Stimulated activated CD4-positive, alpha-beta T cell treated with anti-CD3 and anti-CD28 coated beads, Interleukin-2, amount 100 ng/mL, for 24 hours (primary cell): ENCODE results near the gene MRGPRG.
"Not testable (repeated sequence)": the region's sequence is repeated elsewhere in the genome, so short reads cannot be mapped to it uniquely, and the experiment has no call there.

Experiments used
- DNase-seq, 2 donors: peaks; one replicate each; pipeline ENCODE4 v3.0.0-alpha.2; 2020

MRGPRG gene, protein sequence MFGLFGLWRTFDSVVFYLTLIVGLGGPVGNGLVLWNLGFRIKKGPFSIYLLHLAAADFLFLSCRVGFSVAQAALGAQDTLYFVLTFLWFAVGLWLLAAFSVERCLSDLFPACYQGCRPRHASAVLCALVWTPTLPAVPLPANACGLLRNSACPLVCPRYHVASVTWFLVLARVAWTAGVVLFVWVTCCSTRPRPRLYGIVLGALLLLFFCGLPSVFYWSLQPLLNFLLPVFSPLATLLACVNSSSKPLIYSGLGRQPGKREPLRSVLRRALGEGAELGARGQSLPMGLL

DNA sequence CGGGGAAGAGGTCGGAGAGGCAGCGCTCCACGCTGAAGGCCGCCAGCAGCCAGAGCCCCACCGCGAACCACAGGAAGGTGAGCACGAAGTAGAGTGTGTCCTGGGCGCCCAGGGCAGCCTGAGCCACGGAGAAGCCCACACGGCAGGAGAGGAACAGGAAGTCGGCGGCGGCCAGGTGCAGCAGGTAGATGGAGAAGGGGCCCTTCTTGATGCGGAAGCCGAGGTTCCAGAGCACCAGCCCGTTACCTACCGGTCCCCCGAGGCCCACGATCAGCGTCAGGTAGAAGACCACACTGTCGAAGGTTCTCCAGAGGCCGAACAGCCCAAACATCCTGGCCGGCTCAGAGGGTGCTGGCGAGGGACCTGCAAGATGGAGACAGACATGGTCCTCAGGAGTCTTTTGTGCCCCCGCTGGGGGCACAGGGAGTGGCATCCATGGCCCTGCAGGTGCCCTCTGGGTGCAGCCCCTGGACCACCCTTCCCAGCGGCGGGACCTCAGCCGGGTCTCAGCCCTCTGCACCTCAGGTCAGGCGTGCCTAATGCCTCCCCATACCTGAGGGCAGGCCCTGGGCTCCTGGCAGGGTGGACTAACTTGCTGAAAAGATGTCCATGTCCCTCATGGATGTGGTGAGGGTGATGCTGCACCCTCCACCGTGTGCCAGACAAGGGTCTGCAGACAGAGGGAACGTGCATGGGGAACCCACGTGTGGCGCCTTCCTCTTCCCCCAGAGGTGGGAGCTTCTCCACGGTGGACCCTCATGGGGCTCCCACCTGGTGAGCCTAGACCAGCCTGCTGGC is at the start of gene MRGPRG:
Gene MRGPRG, minus strand, starts transcription at position 331 of the 798 bp plus-strand sequence. Its CDS starts 0 bp downstream, at position 331.
- no peak for DNase-seq

DNA sequence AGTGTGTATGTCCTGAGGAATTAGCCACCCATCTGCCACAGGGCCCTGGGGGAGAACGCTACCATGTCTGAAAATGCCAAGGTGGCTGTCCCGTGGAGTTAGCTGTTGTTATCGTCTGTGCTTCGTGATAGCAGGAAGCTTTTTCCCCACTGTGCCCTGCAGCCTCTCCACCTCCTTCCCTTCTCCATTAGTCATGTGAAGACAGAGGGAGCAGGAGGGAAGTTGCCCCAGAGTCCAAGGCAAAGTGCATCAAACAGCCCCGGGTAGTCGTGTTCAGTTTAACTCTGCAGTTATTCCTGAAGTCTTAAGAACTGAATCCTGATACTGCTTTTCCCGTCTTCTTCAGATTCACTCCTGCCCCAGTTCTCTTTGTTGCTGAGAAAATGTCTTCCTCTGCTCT is 43.9 kb upstream of the MRGPRG start:
- not testable (repeated sequence) for DNase-seq

DNA sequence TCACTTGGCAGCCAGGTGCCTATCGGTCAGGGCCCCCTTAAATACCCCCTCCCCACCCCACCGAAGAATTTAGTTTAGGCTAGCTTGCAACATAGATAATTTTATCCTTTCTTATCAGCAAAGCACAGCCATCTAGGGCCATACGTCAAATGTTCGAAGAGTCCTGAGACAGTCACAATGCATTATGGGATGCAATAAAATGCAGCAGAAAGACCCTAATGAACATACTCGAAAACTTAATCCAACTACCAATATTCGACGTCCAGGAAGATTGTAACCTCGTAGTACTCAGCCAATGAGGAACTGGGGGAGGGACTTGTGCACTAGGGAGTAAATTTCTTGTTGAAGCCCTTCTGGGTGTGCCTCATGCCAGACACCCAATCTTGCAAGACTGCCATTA is 43.2 kb upstream of the MRGPRG start:
- DNase-seq: not testable (repeated sequence)

DNA sequence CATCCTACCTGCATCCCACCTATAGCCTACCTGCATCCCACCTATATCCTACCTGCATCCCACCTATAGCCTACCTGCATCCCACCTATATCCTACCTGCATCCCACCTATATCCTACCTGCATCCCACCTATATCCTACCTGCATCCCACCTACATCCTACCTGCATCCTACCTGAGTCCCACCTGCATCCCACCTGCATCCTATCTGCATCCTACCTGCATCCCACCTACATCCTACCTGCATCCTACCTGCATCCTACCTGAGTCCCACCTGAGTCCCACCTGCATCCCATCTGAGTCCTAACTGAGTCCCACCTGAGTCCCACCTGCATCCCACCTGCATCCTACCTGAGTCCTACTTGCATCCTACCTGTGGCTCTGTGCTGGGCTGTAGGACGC is 38.9 kb upstream of the MRGPRG start:
- DNase-seq: not testable (repeated sequence)

DNA sequence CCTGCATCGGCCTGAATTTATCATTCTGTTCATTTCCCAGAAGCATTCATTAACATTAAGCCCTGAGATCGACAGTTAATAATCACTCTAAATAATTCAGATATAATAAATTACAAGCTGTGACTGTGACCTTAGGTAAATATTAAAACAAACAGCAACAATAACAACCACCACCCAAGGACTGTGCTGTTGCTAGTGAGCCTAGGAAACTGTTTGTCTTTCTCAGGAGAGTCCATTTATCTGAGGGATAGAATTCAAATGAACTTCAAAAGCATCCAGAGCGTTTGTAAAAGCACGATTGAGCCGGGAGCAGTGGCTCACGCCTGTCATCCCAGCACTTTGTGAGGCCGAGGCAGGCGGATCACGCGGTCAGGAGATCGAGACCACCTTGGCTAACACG is 36.6 kb upstream of the MRGPRG start:
- not testable (repeated sequence) for DNase-seq

DNA sequence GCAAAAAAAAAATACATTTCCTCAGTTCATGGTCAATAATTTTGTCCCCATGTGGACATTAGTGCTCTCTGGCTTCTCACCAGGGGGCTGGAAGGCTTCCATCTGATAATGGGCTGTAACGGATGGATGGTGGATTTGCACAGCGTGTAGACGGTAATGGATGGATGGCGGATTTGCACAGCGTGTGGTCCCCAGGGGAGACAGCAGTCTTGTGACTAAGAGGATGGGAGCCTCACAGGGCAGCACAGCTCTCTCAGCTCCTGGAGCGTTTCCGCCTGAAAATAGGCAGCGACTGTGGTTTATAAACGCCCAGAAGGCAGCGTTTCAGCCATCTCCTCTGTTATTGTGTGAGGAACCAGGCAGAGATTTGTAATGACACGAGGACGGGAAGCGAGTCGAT is 36.2 kb upstream of the MRGPRG start:
- DNase-seq: not testable (repeated sequence)

DNA sequence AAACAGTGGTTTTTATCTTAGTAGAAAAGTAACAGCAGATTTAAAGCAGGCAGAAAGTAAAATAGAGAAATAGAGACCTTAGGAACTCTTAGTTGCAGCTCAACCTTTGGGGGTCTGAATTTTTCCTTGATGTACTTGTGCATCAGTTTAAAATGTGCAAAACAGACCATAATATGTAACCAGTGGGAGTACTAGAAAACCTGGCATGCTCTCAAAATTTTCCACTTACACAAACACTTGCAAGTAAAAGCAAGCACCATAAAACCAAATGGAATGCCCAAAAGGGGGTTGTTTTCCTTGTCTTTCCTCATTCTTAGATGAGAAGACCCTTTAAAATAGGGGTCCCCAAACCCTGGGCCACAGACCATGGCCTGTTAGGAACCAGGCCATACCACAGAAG is 26.5 kb upstream of the MRGPRG start:
- DNase-seq: no peak

DNA sequence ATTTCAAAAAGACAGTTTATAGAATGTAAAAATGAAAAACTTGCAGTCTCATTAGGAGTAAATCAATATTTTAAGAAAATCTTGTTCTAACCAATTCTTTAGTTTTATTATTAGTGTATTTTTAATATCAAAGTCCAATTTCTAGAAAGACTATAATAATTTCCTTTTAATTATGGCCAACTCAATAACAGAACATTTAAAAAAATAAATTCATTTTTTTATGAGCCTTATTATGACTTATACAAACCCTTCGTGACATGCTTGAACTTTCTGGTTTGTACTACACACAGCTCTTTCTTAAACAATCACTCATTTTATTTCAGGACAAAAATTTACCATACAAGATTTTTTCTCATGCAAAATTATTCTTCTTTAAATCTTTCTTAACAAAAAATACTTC is 25.3 kb upstream of the MRGPRG start:
- DNase-seq: no peak

DNA sequence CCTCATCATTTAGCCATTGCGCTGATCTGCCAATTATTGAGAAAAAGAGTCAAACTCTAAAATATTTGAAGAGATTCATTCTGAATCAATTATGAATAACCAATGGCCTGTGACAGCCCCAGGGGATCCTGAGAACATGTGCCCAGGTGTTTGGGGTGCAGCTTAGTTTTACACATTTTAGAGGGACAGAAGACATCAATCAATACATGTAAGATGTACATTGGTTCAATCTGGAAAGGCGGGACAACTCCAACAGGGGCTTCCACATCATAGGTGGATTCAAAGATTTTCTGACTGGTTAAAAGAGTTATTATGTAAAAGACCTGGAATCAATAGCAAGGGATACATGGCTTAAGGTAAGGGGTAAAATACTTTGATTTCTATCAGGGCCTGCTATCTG is 18.5 kb upstream of the MRGPRG start:
- no peak for DNase-seq

DNA sequence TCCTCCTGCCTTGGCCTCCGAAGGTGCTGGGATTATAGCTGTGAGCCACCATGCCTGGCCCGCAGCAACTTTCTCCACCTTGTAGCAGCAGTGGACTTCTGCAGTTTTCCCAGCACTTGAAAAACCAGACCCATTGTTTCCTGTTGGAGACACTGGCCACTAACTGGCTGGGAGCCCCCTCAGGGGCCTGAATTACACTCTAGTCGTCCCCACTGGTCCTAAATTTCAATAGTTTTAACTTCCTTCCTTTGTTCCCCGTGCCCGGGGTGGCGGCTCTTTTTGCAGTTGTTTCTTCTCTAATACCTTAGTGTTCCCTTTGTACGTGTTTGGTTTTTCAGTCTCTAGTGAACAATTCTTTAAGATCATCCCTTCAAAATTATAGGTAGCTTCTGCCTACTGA is 16.2 kb upstream of the MRGPRG start:
- DNase-seq: no peak

DNA sequence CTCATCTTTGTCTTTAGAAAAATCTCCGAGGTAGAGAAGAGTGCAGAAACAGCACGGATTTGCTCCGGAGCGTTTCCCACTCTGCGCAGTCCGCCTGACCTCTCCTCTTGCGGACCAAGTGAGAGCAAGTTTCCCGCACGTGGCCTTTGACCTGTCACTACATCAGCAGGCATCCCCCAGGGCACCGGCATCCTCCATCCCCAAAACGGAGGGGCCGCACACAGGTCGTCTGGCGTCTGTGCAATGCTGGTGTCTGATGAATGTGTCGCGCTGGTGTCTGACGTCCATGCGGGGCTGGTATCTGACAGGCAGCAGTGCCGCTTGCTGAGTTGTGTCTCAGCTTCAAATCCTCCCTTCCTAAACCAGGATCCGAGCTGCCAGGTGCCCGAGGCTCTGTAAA is 14.3 kb upstream of the MRGPRG start:
- no peak for DNase-seq

DNA sequence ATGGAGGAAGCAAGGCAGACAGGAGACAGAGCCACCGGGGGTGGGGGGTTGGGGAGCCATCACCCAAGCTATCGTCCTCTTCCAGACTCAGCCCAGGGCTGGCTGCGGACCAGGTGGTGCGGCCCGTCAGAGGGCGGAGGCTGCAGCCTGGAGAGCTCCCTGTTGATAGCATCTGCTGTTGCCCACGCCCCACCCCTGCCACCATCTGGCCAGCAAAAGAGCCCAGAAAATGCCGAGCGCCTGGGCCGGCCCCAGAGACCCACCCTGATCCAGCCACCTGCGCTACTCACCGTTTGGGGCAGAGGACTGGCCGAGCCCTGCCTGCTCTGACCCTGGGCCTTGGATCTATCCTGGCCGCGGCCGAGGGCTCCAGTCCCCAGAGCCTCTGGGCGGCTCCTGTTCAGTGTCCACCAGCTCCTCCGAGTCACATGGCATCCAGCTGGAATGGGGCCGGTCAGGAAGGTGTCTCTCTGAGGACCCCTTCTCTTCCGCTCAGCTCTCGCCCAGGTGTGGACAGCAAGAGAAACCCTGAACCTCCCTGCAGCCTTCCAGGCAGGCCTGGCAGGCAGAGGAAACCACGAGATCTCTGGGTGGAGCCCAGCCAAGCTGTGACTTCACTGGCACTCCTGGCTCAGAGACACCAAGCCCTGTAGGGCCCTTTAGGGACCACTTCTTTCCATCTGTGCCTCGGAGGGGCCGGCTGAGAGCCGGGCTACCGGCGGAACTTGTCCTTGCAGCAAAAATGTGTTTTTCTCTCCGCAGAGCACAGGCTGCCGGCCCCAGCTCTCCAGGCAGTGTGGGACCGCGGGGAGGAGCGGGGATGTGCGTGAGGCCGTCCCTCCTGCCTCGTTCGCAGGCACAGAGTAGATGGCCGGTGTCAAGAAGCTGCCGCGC is 13.5 kb upstream of the MRGPRG start, which contains the start of gene MRGPRE:
Gene MRGPRE, minus strand, starts transcription at position 567 of the 894 bp plus-strand sequence. CDS start 3,618 bp downstream, outside the sequence.
- DNase-seq: no peak

DNA sequence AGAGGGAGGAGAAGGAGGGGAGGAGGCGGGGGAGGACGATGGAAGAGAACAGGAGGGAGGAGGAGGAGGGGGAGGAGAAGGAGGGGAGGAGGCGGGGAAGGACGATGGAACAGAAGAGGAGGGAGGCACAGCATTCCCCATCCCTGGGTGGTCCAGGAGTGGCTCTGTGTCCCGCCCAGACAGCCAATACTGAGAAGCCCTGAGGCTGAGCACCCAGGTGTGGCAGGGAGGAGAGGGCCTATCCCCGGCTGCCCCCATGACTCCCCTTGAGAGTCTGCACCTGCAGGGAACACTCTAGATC is 12.9 kb upstream of the MRGPRG start:
- DNase-seq: no peak

DNA sequence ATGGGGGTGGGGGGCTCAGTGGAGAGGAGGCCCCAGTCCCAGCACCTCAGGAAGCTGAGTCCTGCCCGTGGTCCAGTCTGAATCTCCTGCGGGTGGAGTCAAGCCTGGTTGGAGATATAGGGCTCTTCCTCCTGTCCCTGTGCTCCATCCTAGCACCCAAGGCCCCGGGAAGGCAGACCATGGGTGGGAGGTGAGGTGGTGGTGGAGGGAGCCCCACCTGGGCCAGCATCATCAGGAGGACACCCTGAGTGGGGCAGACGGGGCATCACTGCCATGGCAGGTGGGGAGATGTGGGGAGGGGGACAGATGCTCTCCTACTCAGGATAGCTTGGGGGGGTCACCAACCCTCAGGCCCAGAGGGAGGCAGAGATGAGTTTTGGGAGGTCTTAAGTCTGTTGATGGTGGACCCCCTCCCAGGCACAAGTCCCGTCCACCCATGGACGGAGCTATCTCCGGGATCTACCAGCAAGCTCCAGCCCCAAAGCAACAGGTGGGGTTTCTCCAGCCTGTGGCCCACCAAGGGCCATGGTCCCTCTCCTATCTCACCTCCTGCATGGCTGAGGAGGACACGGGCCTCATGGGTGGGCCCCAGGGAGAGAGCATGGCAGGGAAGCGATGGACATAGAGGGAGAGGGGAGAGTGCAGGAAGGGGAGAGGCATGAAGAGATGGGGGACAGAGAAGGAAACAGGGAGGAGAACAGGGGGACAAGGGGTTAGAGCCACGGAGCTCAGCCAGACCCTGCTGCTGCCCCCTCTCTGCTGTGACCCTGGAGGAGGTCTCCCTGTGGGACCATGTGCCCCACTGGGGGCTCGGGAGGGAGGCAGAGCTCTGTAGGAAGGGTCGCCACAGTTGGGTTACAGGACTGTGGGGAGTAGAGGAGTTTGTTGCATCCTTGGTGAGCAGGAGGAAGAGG is 12.3 kb upstream of the MRGPRG start:
- DNase-seq: no peak

DNA sequence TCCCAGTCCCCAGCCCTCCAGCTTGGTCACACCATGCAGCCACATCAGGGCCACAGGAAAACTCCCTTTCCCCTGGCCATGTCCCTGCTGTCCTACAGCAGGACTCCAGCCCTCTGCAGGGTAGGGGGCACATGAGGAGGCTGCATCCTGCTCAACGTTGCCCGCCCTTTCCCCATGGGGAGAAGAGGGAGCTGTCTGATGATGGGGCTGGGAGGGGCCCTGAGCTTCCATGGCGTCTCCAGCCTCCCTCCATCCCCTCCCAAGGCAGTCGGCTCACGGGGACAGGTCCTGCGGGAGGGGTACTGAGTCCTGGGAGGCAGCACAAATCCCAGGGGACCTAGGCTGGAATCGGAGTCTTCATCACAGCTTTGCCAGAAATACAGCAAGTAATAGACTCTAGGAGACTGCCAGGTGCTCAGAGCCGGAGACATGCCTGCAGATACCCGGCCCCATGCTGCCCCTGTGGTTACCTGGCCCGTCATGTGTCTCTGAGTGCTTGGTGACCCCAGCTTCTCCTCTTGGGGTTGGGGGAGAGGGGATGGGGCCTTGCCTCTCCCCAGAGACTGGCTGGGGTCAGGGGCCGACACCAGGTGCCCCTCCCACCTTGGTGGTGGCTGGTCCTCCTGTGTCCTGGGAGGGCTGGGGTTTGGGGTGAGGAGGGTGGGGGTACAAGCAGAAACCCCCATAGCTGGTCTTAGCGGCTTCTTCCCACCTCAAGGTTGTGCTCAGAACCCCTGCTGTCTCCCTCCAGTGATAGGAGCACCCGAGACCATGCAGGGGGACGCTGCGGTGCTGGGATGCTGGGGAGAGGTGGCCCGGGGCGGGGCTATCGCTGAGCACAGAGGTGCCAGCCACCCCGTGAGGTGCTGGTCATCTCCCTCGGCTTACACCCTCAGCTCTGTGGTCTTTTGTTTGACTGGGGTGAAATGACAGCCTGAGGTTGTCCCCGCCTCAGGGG is 11.3 kb upstream of the MRGPRG start:
- no peak for DNase-seq

DNA sequence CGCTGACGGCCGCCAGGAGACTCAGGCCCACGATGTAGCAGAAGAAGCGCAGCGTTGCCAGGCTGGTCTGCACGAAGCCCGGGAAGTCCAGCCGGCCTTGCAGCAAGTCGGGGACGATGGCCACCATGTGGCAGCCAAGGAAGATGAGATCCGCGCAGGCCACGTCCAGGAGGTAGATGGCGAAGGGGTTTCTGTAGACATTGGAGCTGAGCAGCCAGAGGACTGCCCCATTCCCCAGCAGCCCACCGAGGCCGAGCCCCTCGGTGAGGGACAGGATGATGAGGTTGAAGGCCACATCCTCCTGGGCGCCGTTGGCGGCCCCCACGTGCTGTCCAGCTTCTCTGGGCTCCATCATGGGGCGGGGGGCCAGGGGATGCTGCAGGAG is 9.8 kb upstream of the MRGPRG start:
- no peak for DNase-seq

DNA sequence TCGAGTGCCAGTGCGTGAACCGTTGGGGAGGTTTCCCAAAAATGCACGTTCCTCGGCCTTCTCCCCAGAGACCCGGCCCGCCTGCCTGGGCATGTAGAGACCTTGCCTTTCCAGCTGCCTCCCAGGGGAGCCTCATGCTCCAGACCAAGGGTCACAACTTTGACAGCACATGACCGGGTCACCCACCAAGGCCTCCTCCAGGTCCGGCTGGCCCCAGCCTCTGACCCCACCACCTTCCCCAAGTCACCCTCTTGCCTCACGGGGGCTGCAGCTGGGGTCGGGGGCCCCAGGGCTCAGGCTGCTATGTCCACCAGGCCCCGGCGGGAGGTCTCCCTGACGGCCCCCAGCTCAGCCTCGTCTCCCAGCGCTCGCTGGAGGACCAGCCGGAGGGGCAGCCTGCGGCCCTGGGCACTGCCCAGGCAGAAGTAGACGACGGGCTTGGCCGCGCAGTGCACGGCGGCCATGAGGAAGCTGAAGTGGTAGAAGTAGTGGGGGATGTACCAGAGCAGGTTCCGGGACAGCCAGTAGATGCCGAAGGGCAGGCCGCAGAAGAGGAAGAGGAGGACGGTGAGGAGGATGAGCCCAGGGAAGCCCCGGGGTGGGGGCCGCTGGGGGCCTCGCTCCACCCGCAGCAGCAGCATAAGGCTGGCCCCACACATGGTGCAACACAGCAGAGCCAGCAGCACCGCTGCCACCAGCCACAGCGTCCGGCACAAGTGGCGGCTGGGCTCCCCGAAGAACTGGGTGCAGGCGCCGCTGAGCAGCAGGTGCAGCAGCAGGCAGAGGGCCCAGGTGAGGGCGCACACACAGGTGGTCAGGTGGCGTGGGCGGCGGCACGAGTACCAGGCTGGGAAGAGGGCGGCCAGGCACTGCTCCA is 9.2 kb upstream of the MRGPRG start:
- no peak for DNase-seq

DNA sequence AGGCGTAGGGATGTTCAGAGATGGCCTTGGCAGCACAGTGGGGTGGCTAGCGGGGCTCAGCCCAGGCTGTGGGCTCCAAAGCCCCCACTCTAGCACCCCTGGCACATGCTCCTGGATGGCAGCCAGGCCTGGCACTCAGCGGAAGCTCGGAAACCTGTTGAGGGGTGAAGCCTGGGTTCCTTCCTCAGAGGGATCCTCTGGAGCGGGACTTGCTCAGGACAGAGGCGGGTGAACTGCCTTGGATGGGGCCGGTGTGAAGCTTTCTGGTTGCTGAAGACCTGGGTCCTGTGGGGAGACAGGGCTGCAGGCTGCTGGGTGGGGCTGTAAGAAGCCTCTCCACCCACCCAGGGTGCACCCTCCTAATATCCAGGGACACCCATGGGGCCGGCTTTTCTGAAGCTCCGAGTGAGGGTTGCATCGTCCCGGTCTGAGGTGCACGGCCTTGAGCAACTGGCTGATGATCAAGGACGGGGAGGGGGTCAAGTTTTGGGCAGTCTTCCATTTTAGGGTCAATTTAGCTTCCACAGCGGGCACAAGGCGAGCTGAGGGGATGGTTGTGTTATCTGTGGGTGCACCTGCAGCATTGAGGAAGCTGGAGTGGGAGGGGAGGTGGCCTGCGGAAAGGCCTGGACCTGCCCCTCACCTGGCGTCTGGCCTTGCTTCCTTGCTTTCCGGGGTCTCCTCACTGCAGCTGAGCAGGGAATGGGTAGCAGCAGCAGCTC is 8.4 kb upstream of the MRGPRG start:
- DNase-seq: no peak
